GM18867 (cell line): ENCODE measurements around the gene SMARCAL1.
"Not testable (repeated sequence)": the region's sequence is repeated elsewhere in the genome, so short reads cannot be mapped to it uniquely, and the experiment has no call there.

Experiments
- ATAC-seq: cut with Tn5 transposase; IDR thresholded peaks from one replicate; pipeline ENCODE4 v1.9.1; 2021; ENCODE audit warnings: mild to moderate bottlenecking, moderate library complexity; ENCODE audit not compliant: unreplicated experiment

The SMARCAL1 gene

GRCh38 chr2:216412022-216412999 is at the start of gene SMARCAL1:
TSS of gene SMARCAL1 (plus strand) at chr2:216412484. CDS start at chr2:216414705, 2,221 bp downstream.
- peak; percentile 86 for ATAC-seq

DNA sequence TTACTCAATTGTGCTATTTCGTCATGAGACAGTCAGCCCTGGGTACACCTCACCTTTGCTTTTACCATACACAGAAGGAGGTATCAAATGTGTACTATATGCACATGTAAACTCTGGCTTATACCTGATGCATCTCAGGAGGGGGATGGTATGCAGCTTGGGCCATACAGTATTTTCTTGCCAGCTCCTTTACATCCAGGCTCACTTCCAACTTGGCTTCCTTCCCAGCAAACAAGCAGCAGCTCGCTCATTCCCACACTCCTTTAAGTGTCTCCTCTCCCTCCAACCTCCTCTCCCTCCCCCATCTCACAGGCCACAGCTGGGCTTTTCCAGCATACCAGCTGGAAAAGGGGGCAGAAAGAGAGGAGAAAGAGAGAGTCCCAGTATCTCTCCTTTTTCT is 49.6 kb upstream of the SMARCAL1 start:
- ATAC-seq = no peak

- no peak for ATAC-seq
Measured at GRCh38 chr2:216363221-216363620, 49.1 kb upstream of the SMARCAL1 start.

GRCh38 chr2:216365518-216365917 is 46.8 kb upstream of the SMARCAL1 start:
- no peak for ATAC-seq

DNA sequence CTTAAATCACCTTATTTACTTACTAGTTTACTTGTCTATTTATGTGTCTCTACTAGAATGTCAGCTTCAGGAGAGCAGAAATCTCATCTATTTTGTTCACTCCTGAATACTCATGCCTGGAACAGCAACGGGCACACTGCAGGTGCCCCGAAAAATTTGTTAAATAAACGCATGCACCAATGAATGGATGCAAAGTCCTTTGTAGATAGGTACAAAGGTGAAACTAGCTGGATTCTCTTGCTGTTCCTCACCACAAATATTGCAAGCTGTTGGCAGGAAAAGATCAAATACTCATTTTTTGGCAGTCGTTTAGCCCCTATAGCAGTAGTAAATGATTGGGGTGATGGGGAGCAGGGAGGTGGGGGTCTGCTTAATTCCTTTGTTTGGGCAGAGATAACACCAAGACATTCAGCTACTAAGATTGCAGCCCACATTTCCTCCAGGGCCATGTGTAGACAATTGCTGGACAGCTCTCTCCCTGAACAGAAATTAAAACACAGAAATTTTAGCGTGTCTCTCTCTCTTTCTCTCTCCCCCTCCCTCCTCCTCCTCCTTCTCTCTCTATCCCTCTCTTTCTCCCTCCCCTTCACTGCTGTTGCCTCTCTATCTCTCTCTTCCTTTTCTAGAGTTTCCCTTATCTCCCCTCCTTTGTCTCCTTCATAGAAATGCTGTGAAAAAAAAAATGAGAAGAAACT is 45.4 kb upstream of the SMARCAL1 start:
- no peak for ATAC-seq

DNA sequence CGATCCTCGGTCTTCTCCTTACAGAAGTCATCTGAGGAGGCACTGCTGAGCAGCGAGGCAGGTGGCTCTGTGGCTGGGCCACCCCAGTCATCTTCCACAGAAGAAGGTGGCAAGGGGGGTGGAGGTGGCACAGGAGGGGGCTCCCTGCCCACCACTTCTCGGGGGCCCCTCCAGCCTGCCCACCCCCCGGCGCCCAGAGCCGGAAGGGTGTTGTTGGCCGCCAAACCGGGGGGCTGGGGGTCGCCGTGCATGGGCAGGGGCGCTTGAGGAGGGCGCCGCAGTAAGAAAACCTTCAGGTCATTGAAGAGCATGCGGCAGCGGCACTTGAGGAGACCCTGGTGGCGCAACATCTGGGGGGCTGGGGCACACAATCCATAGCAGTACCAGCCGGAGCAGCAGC is 42.5 kb upstream of the SMARCAL1 start:
- ATAC-seq = no peak

GRCh38 chr2:216370961-216371712 is 41.1 kb upstream of the SMARCAL1 start:
- ATAC-seq = no peak

GRCh38 chr2:216371721-216372702 is 40.3 kb upstream of the SMARCAL1 start, which contains the start of gene MARCHF4:
TSS of gene MARCHF4 (minus strand) at chr2:216372483. CDS start at chr2:216370260, 2,223 bp downstream.
- ATAC-seq = no peak

DNA sequence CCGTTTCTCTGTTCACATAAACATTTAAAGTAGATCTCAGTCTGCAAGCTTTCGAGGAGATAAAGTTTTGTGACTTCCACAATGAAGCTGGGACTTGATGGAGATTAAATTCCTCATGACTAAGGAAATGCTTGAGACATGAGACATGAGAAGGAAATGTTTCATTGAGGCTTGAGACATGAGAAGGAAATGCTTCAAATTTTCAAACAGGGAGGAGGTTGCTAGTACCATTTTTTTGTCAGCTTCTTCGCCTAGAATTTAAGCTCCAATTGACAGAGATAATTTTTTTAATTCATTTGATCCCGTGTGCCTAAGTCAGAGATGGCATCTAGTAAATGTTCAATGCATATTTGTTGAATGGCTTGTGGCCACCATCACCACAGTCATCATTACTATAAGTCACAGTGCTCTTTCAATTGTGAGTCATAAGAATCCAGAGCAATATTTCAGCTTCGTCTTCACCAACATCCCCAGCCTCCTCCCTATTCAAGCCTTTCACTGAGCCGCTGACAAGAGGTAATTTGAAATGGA is 39.5 kb upstream of the SMARCAL1 start:
- no peak for ATAC-seq

DNA sequence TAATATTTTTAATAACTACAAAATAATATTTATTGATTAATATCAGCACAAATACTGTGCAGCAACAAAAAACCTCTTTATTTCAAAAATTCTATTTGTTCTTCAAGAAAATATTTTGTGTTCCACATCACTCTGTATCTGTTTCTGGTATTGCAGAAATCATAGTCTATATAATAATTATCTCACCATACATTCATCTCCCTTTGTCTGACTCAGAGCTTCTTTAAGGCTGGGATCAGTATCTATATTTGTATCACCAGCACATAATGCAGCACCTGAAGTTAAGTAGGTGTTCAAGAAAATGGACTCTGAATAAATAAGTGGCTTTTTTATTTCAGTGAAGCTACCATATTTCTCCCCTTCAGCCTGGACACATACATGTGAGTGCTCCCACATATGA is 38.4 kb upstream of the SMARCAL1 start:
- no peak for ATAC-seq

- ATAC-seq = no peak
Measured at GRCh38 chr2:216375286-216375685, 37.0 kb upstream of the SMARCAL1 start.

DNA sequence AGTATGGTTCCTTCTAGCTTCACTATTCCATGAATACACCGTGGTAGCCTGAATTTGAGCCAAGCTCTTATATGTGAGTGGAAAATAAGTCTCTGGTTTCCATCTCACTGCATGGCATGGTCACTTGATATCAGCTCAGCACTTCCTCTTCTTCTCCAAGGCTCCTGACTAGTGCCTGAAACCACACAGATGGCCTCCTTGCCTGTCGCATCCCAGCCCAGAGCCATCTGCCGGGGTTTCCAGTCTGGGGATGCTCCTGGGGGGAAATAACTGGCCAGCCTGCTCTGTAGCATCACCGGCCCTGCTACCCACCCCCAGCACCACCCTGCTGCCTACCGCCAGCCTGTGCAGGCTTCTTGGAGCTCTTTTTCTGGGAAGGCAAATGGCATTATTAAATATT is 32.3 kb upstream of the SMARCAL1 start:
- no peak for ATAC-seq

GRCh38 chr2:216384409-216384808 is 27.9 kb upstream of the SMARCAL1 start:
- not testable (repeated sequence) for ATAC-seq

GRCh38 chr2:216385478-216385877 is 26.8 kb upstream of the SMARCAL1 start:
- ATAC-seq = no peak

GRCh38 chr2:216387262-216387661 is 25.0 kb upstream of the SMARCAL1 start:
- no peak for ATAC-seq

DNA sequence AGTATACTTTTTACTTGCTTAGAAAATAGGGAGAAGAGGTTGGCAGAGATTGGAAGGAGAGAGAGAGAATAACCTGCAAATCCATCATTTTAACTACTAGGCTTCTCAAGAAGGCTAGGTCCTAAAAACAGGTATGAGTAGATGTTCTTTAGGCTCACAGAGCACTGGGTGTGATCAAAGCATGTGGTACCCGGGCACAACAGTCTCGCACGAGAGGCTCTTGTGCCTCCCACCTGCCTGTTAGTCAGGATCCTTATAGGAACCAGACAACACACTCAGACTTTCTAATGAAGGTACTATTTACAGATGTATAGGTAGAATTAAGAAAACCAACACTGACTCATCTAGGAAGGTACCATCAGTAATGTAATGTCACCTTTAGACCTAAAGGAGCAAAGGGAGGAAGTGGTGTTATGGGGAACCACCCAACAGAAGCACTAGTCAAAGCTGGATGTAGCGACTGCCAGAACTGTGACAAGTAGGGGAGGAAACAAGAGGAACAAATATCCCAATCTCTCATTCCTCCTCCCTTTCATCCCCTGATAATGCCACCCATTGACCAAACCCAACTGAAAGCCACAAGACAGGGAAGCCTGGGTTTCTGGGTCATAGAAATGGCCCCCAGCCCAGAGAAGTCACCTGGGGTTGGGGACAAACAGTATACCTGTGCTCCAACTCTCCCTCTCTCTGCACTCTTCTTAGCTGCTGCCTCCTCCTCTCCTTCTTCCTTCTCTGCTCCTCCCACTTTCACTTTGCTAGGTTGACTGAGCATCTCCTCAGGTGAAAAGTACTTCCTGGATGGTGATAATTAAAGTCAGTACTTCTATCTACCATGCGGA is 24.0 kb upstream of the SMARCAL1 start:
- peak; percentile 80 for ATAC-seq

- no peak for ATAC-seq
Measured at GRCh38 chr2:216389570-216389969, 22.7 kb upstream of the SMARCAL1 start.

- no peak for ATAC-seq
Measured at GRCh38 chr2:216391401-216391800, 20.9 kb upstream of the SMARCAL1 start.
